ENCODE data around the gene ANO3.
A peak's percentile ranks its signal among the peaks of the same experiment; 100 is the strongest.

Gene ANO3

GRCh38 chr11:26554455-26554854 lies 222.5 kb downstream of the ANO3 start:
- FAIRE-seq: no peak
- TF ChIP-seq POLR2AphosphoS5 (IDR thresholded peaks at IDR 0.05; ENCODE audit: low read depth, low read length): no peak
- TF ChIP-seq TAF1 (IDR thresholded peaks at IDR 0.05; ENCODE audit: borderline replicate concordance, low read depth, low read length): no peak
- no peak for TF ChIP-seq POLR2A (IDR thresholded peaks at IDR 0.05; ENCODE audit: low read depth, low read length)
- DNase-seq (ENCODE audit: insufficient read length): no peak

GRCh38 chr11:26556582-26556981 lies 224.7 kb downstream of the ANO3 start:
- FAIRE-seq (peak; percentile 30), DNase-seq (ENCODE audit: insufficient read length) (no peak)
- no peak for TF ChIP-seq POLR2A (IDR thresholded peaks at IDR 0.05; ENCODE audit: low read depth, low read length)
- TF ChIP-seq POLR2AphosphoS5 (IDR thresholded peaks at IDR 0.05; ENCODE audit: low read depth, low read length): no peak
- no peak for TF ChIP-seq TAF1 (IDR thresholded peaks at IDR 0.05; ENCODE audit: borderline replicate concordance, low read depth, low read length)

GRCh38 chr11:26557666-26558065 lies 225.7 kb downstream of the ANO3 start:
- FAIRE-seq: no peak
- no peak for DNase-seq (ENCODE audit: insufficient read length)
- TF ChIP-seq POLR2A (IDR thresholded peaks at IDR 0.05; ENCODE audit: low read depth, low read length): no peak
- no peak for TF ChIP-seq POLR2AphosphoS5 (IDR thresholded peaks at IDR 0.05; ENCODE audit: low read depth, low read length)
- TF ChIP-seq TAF1 (IDR thresholded peaks at IDR 0.05; ENCODE audit: borderline replicate concordance, low read depth, low read length): no peak

GRCh38 chr11:26558190-26558589 lies 226.3 kb downstream of the ANO3 start:
- TF ChIP-seq POLR2A (IDR thresholded peaks at IDR 0.05; ENCODE audit: low read depth, low read length) (no peak), POLR2AphosphoS5 (IDR thresholded peaks at IDR 0.05; ENCODE audit: low read depth, low read length) (no peak), TAF1 (IDR thresholded peaks at IDR 0.05; ENCODE audit: borderline replicate concordance, low read depth, low read length) (no peak)
- DNase-seq (ENCODE audit: insufficient read length) (no peak), FAIRE-seq (peak; percentile 75)

- DNase-seq (ENCODE audit: insufficient read length) (no peak), FAIRE-seq (no peak)
- TF ChIP-seq POLR2AphosphoS5 (IDR thresholded peaks at IDR 0.05; ENCODE audit: low read depth, low read length): no peak
- no peak for TF ChIP-seq POLR2A (IDR thresholded peaks at IDR 0.05; ENCODE audit: low read depth, low read length)
- TF ChIP-seq TAF1 (IDR thresholded peaks at IDR 0.05; ENCODE audit: borderline replicate concordance, low read depth, low read length): no peak
Observed at GRCh38 chr11:26569646-26570045, 237.7 kb downstream of the ANO3 start.

- DNase-seq (ENCODE audit: insufficient read length) (no peak), FAIRE-seq (peak; percentile 80)
- no peak for TF ChIP-seq TAF1 (IDR thresholded peaks at IDR 0.05; ENCODE audit: borderline replicate concordance, low read depth, low read length)
- no peak for TF ChIP-seq POLR2AphosphoS5 (IDR thresholded peaks at IDR 0.05; ENCODE audit: low read depth, low read length)
- no peak for TF ChIP-seq POLR2A (IDR thresholded peaks at IDR 0.05; ENCODE audit: low read depth, low read length)
Observed at GRCh38 chr11:26571861-26572654, 240.1 kb downstream of the ANO3 start, which contains the start of gene MUC15. Gene MUC15, minus strand, starts transcription at chr11:26572263. Its CDS starts 5,169 bp downstream, at chr11:26567094.

- FAIRE-seq: no peak
Observed at GRCh38 chr11:26572770-26573402, 241.0 kb downstream of the ANO3 start.

GRCh38 chr11:26573896-26574295 lies 242.0 kb downstream of the ANO3 start:
- DNase-seq (ENCODE audit: insufficient read length) (no peak), FAIRE-seq (peak; percentile 60)
- TF ChIP-seq POLR2A (IDR thresholded peaks at IDR 0.05; ENCODE audit: low read depth, low read length) (no peak), TAF1 (IDR thresholded peaks at IDR 0.05; ENCODE audit: borderline replicate concordance, low read depth, low read length) (no peak), POLR2AphosphoS5 (IDR thresholded peaks at IDR 0.05; ENCODE audit: low read depth, low read length) (no peak)

More at GRCh38 chr11:26572770-26573402, 241.0 kb downstream of the ANO3 start:
- DNase-seq (ENCODE audit: insufficient read length): no peak
- TF ChIP-seq TAF1 (IDR thresholded peaks at IDR 0.05; ENCODE audit: borderline replicate concordance, low read depth, low read length): no peak

GRCh38 chr11:26575946-26576345 lies 244.0 kb downstream of the ANO3 start:
- DNase-seq (ENCODE audit: insufficient read length): no peak
- FAIRE-seq: no peak
- TF ChIP-seq TAF1 (IDR thresholded peaks at IDR 0.05; ENCODE audit: borderline replicate concordance, low read depth, low read length) (no peak), POLR2A (IDR thresholded peaks at IDR 0.05; ENCODE audit: low read depth, low read length) (no peak), POLR2AphosphoS5 (IDR thresholded peaks at IDR 0.05; ENCODE audit: low read depth, low read length) (no peak)

GRCh38 chr11:26578998-26579661 lies 247.2 kb downstream of the ANO3 start:
- no peak for DNase-seq (ENCODE audit: insufficient read length)
- no peak for FAIRE-seq
- no peak for TF ChIP-seq TAF1 (IDR thresholded peaks at IDR 0.05; ENCODE audit: borderline replicate concordance, low read depth, low read length)
- TF ChIP-seq POLR2A (IDR thresholded peaks at IDR 0.05; ENCODE audit: low read depth, low read length): no peak
- TF ChIP-seq POLR2AphosphoS5 (IDR thresholded peaks at IDR 0.05; ENCODE audit: low read depth, low read length): no peak

GRCh38 chr11:26579683-26580082 lies 247.8 kb downstream of the ANO3 start:
- FAIRE-seq (no peak), DNase-seq (ENCODE audit: insufficient read length) (no peak)
- no peak for TF ChIP-seq TAF1 (IDR thresholded peaks at IDR 0.05; ENCODE audit: borderline replicate concordance, low read depth, low read length)

Data from GM12892 (cell line).